ENCODE results near the gene FAM219A. TPM values are rescaled to one million over a fixed set of nuclear protein-coding genes. Genes with fewer than 3 reads are reported as not detected.

Gene FAM219A
- polyA plus RNA-seq, 5 donors, result 11.6 to 15.5 (median 14.7) TPM

- DNase-seq, result peak; percentile 17 to 40
Observed at GRCh38 chr9:34403554-34404380, 54.6 kb downstream of the FAM219A start.

- DNase-seq, result no peak
Observed at GRCh38 chr9:34400686-34401602, 57.4 kb downstream of the FAM219A start.

- no peak for DNase-seq
Observed at GRCh38 chr9:34400275-34400674, 58.1 kb downstream of the FAM219A start.

- DNase-seq, result no peak
Observed at GRCh38 chr9:34399729-34400128, 58.6 kb downstream of the FAM219A start.

GRCh38 chr9:34398875-34399274, 59.5 kb downstream of the FAM219A start:
- DNase-seq, result no peak

- DNase-seq, result no peak
Observed at GRCh38 chr9:34396276-34397214, 61.8 kb downstream of the FAM219A start.

- DNase-seq, result no peak
Observed at GRCh38 chr9:34392511-34392910, 65.9 kb downstream of the FAM219A start.

GRCh38 chr9:34387239-34387638, 71.1 kb downstream of the FAM219A start:
- no peak for DNase-seq

GRCh38 chr9:34386656-34387055, 71.7 kb downstream of the FAM219A start:
- DNase-seq, result no peak

- DNase-seq, result no peak
Observed at GRCh38 chr9:34385561-34386230, 72.7 kb downstream of the FAM219A start.

GRCh38 chr9:34384368-34385165, 73.8 kb downstream of the FAM219A start:
- DNase-seq, result no peak

GRCh38 chr9:34383904-34384303, 74.5 kb downstream of the FAM219A start:
- DNase-seq, result no peak

- no peak for DNase-seq
Observed at GRCh38 chr9:34382879-34383278, 75.5 kb downstream of the FAM219A start.

- no peak for DNase-seq
Observed at GRCh38 chr9:34382054-34382453, 76.3 kb downstream of the FAM219A start.

GRCh38 chr9:34381323-34381722, 77.0 kb downstream of the FAM219A start:
- no peak for DNase-seq

GRCh38 chr9:34380511-34381315, 77.7 kb downstream of the FAM219A start:
- DNase-seq, result no peak

GRCh38 chr9:34380034-34380510, 78.3 kb downstream of the FAM219A start:
- no peak for DNase-seq

- DNase-seq, result peak in 1 of 2 donors; percentile 60
Observed at GRCh38 chr9:34379334-34380033, 78.9 kb downstream of the FAM219A start.

Measured in right lung (tissue), 5 donors.